Psoas muscle (tissue), 8 donors: ENCODE results near the gene GOLGA1. TPM values are rescaled to one million over a fixed set of nuclear protein-coding genes. Genes with fewer than 3 reads are reported as not detected.

Source experiments
- ATAC-seq, 4 donors: fragments of 200-7000 bp; cut with Tn5 transposase; one replicate each; pipeline ENCODE4 v1.9.1; 2020; ENCODE audit warnings: moderate library complexity in 3 of 4, mild to moderate bottlenecking in 2 of 4
- DNase-seq, 2 donors: peaks; one replicate each; pipeline ENCODE4 v3.0.0-alpha.2; 2020
- H3K27ac ChIP-seq: fragments of 200-600 bp; one replicate; pipeline ENCODE4 v1.8.0; 2022
- H3K27me3 ChIP-seq, 3 donors: fragments of 200-600 bp in 1 of 3; one replicate each; pipeline versions ENCODE4 v1.6.1 to v1.8.0; 2013 to 2022; ENCODE audit warnings: low read length in 2 of 3, mild to moderate bottlenecking in 2 of 3, moderate library complexity in 1 of 3; ENCODE audit not compliant: insufficient read depth in 3 of 3
- H3K36me3 ChIP-seq, 2 donors: fragments of 200-600 bp in 1 of 2; one replicate each; pipeline versions ENCODE4 v1.6.1 to v1.8.0; 2013 to 2022; ENCODE audit warnings: low read depth in 1 of 2, mild to moderate bottlenecking in 1 of 2, moderate library complexity in 1 of 2; ENCODE audit not compliant: insufficient read depth in 1 of 2
- H3K4me1 ChIP-seq: fragments of 200-600 bp; one replicate; pipeline ENCODE4 v1.8.0; 2022
- H3K4me3 ChIP-seq: fragments of 200-600 bp; one replicate; pipeline ENCODE4 v1.8.0; 2022; ENCODE audit warnings: mild to moderate bottlenecking
- H3K9me3 ChIP-seq: fragments of 200-600 bp; one replicate; pipeline ENCODE4 v1.8.0; 2022
- CTCF ChIP-seq: fragments of 200-600 bp; IDR thresholded peaks from one replicate; pipeline ENCODE4 v1.8.0; 2022; ENCODE audit warnings: antibody characterized with exemption
- WGBS, 3 donors: extraction: QIAGEN DNeasy Blood & Tissue Kit; methylation state at CpG; one replicate each; pipeline versions ENCODE4 v1.1.6 to v1.1.7; 2013; 5-methylcytosine and 5-hydroxymethylcytosine counted together
- intact Hi-C, 2 donors: fragments of 100-400 bp; cut with DNase I; formaldehyde crosslinking; loops; one replicate each; pipeline versions ENCODE4 v1.11.0 to v1.14.2; 2022
- polyA plus RNA-seq, 3 donors: library from polyadenylated mRNA; stranded (reverse); fragments of 200-250 nt; gene quantifications; one replicate each; pipeline ENCODE4 v1.2.3, GENCODE V29; 2013
- total RNA-seq, 4 donors: library from RNA; stranded (reverse); fragmentation: NEBNext Ultra II Directional in 2 of 4; extraction: Animal tissue kit (Norgen Biotek cat#: 25700) in 2 of 4; gene quantifications; one replicate each; pipeline versions ENCODE4 v1.2.1 to v1.2.4, GENCODE V29; 2021 to 2023
- donor health status: healthy with polysubstance abuse.
- donor health status: DM: no; HTN: no; CAD: no; lungs with moderate emphysema.
- donor health status: Bipolar disorder and iron deficiency.
- donor health status: healthy.
- donor health status: DM: yes; HTN: yes; CAD: no.
- donor health status: DM: no; HTN: no; CAD: no.
- donor health status: DM: no; HTN: no; CAD: no.
- donor health status: DM: yes; HTN: yes; CAD: no.

Gene GOLGA1
- total and polyA plus RNA-seq, 7 donors, result 8.0 to 23.0 (median 15.2) TPM

DNA sequence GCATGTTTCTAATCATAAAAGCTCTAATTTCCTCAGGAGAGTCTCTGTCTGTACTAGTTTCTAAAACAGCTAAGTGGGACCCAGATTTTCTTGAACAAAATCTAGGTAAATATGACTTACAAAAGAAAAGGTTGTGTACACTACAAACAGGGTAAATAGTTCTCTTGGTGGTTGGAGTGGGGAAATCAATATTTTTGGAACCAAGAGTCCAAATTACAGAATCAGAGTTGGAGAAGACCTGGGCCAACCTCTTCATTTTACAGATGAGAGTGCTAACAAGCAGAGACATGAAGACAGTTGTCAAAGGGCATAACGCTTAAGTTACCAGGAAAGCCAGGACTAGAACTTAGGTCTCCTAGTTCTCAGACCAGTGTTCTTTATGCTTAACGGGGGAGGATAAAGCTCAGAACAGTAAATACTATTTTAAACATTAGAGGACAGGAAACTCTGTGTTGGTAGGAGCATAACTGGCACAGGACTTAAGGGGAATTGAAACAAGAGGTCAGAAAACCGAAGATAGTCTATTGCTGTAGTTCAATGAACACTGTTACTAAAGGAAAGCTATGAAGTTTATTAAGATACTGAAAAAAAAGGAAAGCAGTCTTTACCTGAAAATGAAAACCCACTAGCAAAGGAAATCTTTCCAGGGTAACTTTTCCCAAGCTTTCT lies 9.3 kb upstream of the GOLGA1 start:
- WGBS, 3 donors, result 84 to 86% (median 85%) methylated on average over 3 of the region's 3 CpGs
- Histone ChIP-seq H3K4me1 (no peaks in the 10 kb centered on the region), H3K36me3 (peaks cover 0 to 7% of the 10 kb centered on the region in 2 donors), H3K4me3 (no peak overlapping the region), H3K9me3 (no peaks in the 10 kb centered on the region), H3K27ac (no peak overlapping the region), H3K27me3 (no peaks in the 10 kb centered on the region)
- TF ChIP-seq CTCF, result no peak
- intact Hi-C loops, result no loop called here
- ATAC-seq (no peak), DNase-seq (no peak)

DNA sequence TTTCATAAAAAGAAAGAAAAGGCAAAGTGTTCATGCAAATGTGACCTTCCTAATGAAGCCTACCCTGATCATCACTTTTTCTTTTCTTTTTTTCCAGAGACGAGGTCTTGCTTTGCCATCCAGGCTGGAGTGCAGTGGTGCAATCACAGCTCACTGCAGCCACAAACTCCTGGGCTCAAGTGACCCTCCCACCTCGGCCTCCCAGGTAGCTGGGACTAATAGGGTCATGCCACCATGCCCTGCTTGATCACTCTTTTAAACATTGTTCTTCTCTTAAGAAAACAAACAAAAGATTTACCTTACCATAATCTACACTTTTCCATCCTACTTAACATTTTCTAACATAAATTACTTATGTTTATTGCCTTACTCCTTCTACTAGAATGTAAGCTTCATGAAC lies 8.5 kb upstream of the GOLGA1 start:
- Histone ChIP-seq H3K4me3 (no peak overlapping the region), H3K9me3 (no peaks in the 10 kb centered on the region), H3K4me1 (no peaks in the 10 kb centered on the region), H3K36me3 (peaks cover 0 to 7% of the 10 kb centered on the region in 2 donors), H3K27ac (no peak overlapping the region), H3K27me3 (no peaks in the 10 kb centered on the region)
- no peak for TF ChIP-seq CTCF
- ATAC-seq, result no peak
- no peak for DNase-seq
- intact Hi-C loops, result loop anchor here in 1 of 2 donors (10.0 kb wide), 1 partner anchor 195 kb away; the partner anchor contains the start of gene SCAI
- WGBS, 3 donors, result 84 to 94% (median 84%) methylated on average over 2 of the region's 2 CpGs

- ATAC-seq, result no peak
- 77 to 80% (median 78%) methylated on average over 5 of the region's 5 CpGs for WGBS, 3 donors
- Histone ChIP-seq H3K4me3 (no peak overlapping the region), H3K27ac (no peak overlapping the region), H3K36me3 (peaks cover 0 to 7% of the 10 kb centered on the region in 2 donors), H3K4me1 (peaks cover 5% of the 10 kb centered on the region), H3K9me3 (no peaks in the 10 kb centered on the region), H3K27me3 (no peaks in the 10 kb centered on the region)
- intact Hi-C loops, result loop anchor here in 1 of 2 donors (10.0 kb wide), 1 partner anchor 197 kb away; the partner anchor contains the start of gene SCAI
- TF ChIP-seq CTCF, result no peak
- DNase-seq, result no peak
Measured at GRCh38 chr9:124947727-124948391, 7.0 kb upstream of the GOLGA1 start.

DNA sequence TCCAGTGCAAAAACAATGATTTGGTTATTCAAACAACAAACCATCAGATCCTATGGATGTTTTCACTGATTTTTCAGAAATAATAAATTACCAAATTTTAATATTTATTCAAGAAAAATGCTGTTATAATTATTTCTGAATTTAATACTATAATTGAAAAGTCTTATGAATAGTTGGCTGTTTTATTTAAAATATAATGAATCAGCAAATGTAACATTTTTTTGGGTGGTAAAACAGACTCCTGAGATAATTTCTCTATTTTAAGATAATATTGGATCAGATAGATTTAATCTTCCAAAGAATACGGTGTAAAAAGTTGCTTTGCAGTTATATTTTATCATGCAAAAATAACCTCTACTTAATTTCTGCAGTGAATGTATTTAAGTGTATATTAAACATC lies 5.3 kb upstream of the GOLGA1 start:
- WGBS, 3 donors, result 86 to 91% (median 86%) methylated on average over 1 of the region's 1 CpG
- no peaks in the 10 kb centered on the region for H3K27me3 ChIP-seq
- intact Hi-C loops, result loop anchor here in 1 of 2 donors (10.0 kb wide), 1 partner anchor 199 kb away; the partner anchor contains the start of gene SCAI
- peaks cover 0 to 7% of the 10 kb centered on the region in 2 donors for H3K36me3 ChIP-seq
- ATAC-seq (no peak), DNase-seq (no peak)
- H3K4me1 ChIP-seq, result peaks cover 15% of the 10 kb centered on the region
- no peak overlapping the region for H3K27ac ChIP-seq
- no peak overlapping the region for H3K4me3 ChIP-seq
- TF ChIP-seq CTCF, result no peak
- no peaks in the 10 kb centered on the region for H3K9me3 ChIP-seq
